HUDEP-2 (cell line): ENCODE results near the gene TCERG1L.
A peak's percentile ranks its signal among the peaks of the same experiment; 100 is the strongest.

Experiments
- DNase-seq, 76 experiments: peaks; one replicate each; lab custom pipeline; 2025; ENCODE audit not compliant: unreplicated experiment in 76 of 76; lab: John Stamatoyannopoulos, UW

The TCERG1L gene

DNA sequence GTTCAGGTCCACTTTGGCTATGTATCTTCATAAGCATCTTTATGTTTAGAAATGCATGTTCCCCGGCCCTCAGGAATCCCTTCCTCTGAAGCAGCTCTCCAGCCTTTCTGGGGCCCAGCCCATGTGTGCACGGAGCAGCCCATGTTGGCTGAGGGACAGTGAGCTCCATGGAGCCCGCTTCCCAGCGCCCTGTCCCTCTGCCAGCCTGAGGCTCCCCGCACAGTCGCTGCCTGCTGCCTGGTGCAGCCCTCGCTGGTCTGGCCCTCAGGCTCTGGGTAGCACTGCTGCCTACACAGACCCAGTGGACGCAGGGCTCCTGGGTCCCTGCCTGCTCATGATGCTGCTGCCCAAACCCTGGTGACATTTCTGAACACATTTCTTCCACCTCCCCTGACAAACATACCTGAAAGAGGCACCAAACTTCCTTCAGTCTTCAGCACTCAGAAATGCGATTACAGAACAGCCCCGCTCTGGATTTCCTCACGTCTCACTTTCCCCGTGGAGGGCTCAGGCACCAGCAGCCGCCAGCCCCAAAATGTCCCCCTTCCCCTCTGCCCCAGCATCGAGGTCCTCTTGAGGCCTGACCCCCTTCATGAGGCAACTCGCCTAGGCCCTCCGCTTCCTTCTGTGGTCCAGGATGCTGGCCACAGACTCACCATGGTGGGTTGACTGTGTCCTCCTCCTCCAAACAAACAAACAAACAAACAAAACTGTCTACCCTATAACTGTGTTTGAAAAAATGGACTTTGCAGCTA lies 5.0 kb upstream of the TCERG1L start:
- no peak for DNase-seq

DNA sequence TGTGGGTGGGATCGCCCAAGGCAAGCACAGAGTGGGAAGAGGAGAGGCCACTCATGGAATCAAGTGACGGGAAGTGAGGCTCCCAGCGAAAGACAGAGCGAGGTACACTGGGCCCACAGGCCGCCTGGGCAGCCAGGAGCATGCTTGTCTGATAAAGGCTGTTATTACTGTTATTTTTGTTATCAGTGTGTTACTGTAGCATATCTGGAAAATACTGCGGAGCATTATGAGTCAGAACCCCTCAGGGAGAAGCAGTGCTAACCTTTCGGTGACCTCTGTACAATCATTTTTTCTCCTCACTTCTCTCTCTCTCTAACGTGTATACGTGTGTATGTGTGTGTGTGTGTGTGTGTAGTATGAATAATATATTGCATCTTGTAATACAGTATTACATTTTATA lies 3.8 kb upstream of the TCERG1L start:
- DNase-seq, result peak in 9 of 76 experiments; percentile 2 to 55 (median 19)

DNA sequence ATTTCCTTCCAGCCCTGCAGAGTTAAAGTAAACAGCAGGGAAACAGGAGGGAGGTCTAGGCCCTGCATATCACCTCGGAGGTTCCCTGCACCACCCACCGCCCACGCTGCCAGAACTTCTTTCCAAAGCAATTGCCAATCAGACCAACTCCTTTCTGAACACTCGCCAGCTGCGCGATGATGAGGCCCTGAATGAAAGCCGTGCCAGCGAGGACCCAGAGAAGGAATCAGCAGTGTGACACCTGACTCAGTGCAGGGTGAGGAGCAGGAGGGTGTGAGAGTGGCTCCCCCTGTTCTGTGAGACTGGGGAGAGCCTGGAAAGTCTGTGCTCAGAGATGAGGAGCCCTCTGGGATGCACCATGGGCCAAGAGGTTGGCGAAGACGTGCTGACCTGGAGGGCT lies 3.3 kb upstream of the TCERG1L start:
- DNase-seq, result peak in 13 of 76 experiments; percentile 1 to 69 (median 36)

DNA sequence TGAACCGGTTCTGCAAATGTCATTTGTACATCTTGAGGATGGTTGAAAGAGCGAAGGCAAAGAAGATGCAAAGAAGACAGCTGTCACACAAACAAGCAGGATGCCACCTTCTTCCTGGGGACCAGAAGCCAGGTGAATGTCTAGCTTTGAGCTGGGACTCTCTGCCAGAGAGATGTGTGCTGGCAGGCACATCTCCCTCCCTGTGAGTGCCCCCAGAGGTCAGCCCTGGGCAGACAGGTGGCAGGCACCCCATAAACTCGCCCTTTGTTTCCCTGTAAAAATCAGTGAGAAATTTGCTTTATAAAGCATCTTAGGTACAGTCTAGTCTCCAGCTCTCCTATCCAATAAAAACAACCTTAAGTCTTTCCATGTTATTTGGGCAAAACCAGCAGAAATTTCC lies 2.6 kb upstream of the TCERG1L start:
- no peak for DNase-seq

DNA sequence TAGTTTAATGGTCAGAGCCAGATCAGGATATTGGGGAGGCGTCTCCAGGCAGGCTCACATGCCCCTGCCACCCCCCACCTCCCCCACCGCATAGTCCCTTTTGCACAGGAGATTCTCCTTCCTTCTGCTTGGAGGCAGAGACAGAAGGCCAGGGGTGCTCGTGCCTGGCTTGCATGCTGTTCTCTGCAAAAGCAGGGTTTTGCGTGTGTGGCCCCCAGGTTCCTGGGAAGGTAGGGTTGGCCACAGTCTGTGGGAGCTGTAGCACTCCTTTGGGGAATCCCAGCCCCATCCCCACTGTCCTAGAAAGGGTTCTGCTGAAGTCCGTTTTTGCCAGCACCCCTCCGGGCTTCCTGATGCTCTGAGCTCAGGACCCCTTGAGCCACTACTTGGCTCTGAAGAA lies 1.9 kb upstream of the TCERG1L start:
- DNase-seq, result no peak

DNA sequence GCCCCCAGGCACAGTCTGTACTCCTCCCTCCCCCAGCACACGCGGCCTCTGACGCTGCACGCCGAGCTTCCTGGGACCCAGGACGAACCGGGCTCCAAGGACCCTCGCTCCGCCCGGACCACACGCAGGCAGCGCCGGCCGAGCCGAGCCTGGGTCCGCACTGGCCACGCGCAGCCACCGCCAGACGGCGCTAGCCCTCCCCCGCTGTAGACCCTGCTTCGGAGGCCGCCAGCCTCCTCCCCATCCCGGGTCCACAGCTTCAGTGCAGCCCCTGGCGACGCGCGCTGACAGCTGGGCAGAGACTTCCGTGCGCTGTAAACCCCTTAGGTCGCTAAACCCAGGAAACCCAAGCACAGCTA lies 936 bp upstream of the TCERG1L start:
- no peak for DNase-seq

DNA sequence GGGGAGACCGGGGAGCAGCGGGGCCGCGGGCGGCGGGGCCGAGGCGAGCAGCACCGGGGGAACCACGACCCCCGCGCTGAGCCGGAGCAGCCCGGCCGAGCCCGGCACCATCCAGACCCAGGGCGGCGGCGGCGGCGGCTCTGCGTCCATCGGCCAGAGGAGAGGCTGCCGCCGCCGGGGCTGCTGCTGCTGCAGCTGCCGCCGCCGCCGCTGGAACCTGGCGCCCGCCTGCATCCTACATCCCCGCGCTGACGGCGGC lies 190 bp downstream of the TCERG1L start:
- no peak for DNase-seq

DNA sequence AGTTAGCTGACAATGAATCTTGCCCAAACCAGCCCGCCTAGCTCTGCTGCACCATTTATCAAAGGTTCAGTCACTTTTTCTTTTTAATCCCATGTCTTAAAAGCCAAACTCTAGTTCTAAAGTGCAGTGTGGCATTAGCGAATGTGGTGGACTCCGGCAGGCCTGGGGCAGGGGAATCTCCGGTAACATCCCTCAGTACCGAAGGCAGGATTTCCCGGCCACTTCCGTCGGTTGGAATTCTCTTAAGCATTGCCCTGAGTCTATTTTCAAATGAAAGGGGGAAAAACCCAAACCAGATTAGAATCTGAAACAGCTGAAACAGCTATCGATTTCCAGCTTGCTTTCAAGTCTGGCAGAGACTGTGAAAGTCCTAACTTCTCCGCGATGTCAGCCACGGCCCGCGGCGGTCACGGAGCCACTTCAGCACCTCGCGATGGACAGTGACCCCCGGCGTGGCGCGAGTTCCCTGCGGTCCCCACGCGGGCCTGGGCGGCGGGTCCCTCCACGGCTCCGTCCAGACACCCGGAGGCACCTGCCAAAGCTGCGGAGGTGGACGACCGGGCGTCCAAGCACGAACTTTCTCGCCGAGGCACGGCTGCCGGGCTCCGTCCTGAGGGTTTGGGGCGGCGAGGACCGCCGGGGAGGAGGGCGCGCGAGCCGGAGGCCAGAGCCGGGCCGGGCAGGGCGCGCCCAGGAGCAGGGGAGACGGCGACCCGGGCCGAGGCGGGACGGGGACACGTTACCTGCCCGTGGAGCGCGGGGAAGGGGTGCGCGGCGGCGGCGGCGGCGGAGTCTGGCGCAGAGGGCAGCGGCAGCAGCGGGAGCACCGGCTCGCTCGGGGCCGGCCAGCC lies 745 bp downstream of the TCERG1L start:
- DNase-seq, result no peak

DNA sequence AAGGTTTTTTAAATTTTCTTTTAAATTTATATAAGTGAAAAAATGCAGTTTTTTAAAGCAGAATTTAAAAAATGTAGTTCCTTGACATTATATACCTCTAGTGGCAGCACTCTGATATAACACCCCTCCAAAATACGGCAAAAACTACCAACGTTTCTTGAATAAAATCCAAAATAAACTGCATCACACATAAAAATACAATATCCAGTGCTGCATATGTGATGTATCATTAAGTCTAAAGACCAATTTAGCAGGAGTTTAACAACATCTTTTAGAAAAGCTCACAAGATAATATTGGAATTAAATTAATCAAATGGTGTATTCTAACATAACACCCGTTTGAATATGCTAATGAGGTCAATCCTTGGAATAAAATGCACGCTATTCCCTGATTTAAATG lies 1.4 kb downstream of the TCERG1L start:
- DNase-seq, result no peak

DNA sequence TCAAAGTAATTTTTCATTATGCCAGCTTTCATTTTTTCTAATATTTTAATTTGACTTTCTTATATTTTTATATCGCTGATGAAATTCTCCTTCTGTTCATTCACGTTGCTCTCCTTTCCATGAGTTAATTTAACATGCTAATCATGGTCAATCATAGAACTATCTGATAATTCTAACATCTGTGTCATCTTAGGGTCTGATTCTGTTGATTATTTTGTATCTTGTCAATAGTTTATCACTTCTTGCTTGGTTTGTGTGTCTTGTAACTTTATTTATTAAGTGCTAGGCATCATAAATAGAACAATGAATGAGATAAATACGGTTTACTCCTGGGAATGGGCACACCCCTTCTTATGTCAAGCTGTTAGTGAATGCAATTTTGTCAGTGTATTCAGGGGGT lies 11.0 kb downstream of the TCERG1L start:
- no peak for DNase-seq

DNA sequence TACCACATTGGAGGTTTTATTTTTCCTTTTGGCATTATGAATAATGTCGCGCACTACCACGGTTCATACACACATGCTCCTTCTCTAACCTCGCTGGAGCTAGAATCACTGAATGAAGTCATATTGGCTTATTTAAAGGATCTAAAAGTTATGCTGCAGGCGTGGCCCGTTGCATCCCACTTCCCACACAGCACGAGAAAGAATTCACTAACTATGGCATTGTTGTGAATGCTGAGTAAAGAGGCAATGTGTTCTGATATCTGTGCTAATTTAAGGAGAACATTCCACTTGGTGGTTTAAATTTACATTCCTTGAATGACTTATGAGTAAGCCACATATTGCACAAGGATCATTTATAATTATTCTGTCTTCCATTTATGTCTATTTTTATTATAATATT lies 20.7 kb downstream of the TCERG1L start:
- no peak for DNase-seq

DNA sequence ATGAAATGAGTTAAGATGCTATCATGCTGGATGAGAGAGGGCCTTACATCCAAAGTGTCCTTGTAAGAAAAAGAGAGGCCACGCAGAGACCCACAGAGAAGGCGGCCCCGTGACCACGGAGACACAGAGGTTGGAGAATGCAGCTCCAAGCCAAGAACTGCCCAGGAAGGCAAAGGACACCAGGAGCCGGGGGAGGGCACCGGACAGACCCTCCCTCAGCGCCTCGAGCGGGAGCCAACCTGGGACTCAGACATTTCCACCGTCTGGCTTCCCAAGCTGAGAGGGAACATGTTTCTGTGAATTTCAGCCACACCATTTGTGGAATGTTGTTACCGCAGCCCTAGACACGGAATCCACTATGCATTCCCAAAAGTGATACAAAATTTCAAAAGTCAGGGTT lies 22.9 kb downstream of the TCERG1L start:
- DNase-seq, result no peak

DNA sequence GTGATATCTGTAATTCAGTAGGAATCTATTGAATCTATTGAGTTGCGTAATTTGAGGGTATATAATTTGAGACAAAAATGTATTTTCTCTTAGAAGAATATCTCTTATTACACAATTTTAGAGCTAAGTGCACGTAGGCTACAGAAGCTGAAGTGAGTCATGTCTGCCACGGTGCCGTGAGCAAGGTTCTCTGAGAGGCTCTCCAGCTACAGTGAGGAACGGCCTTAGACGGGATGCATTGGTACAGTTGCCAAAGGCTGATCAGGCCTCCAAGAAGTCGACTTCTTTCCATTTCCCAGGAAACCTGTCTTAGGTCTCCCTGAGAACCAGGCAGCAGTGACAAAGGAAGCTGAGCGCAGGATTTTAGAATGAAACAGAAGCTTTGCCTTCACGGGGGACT lies 28.6 kb downstream of the TCERG1L start:
- no peak for DNase-seq

DNA sequence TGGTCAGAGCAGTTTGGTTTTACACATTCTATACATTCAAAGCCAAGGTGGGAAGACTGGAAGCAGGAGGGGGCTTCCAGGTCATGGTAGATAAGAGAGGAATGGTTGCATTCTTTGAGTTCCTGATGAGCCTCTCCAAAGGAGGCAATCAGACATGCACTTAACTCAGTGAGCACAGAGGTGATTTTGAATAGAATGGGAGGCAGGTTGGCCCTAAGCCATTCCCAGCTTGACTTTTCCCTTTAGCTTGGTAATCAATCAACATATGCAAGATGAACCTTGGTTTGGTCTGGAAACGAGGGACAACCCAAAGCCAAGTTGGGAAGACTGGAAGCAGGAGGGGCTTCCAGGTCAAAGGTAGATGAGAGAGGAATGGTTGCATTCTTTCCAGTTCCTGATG lies 31.4 kb downstream of the TCERG1L start:
- DNase-seq, result no peak

DNA sequence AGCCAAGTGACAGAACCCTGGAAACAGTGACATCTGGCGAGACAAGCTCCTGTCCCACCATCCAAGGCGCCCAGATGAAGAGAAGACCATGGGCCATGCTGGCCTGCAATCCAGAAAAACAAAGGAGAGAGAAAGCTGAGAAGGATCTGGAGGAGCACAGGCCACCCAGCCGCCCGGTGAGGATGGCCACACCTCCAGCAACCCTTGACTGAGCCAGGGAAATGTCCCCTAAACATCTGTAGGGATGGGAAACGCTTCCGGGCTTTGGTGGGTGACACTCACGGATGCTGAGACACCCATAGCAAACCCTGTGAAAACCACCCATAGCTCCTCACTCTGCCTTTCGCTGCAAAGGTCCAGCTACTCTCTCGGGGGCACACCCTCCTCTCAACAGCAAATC lies 32.0 kb downstream of the TCERG1L start:
- DNase-seq, result no peak

DNA sequence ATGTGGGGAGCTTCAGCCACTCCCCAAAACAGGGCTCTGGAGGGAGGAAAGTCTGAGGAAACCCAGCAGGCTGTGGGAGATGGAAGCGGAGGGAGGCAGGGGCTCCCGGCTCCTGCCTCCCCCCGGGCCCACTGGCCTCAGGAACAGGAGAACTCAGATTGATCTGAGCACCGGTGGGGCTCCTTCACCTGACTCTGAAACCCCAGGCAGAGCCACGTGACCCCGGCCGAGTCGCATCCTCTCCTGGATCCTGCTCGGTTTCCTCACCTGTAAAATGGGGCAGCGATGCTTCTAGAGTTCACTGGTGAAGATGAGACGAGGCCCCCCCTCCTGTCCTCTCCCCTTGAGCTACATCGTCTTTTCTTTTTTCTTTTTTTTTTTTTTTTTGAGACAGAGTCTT lies 33.6 kb downstream of the TCERG1L start:
- DNase-seq, result no peak

DNA sequence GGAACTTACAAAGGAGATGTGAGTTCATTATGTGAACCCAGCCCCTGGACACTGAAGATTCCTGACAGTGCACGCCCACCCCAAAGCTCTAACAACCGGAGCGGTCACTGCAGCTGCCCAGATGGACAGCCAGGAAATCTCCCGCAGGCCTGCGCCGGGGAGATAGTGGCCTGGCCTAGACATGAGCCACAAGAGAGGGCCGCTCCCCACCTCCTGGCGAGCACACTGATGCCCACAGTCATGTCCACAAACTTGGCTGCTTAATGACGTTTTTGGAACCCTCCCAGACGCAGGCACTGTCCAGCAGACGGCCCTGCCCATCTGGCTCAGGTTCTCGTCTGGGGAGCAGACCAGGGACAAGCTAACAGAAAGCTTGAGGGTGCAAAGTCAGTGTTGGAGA lies 34.2 kb downstream of the TCERG1L start:
- no peak for DNase-seq

DNA sequence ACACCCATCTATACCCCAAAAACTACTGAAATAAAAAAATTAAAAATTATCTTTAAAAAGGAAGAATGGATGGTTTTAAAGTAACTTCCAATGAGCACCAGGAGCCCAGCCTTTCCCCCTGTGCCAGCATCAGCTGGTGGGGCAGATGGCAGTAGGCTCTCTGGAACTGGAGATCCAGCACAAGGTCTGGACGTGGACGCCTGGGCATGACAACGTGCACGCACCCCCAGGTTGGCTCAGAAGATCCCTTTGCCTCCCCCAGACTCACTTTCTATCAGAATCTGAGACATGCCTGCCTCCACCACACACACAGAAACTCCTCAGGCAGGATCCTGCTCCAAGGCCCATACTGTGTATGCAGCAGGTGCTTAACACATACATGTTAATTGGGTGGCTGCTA lies 35.8 kb downstream of the TCERG1L start:
- DNase-seq, result no peak

DNA sequence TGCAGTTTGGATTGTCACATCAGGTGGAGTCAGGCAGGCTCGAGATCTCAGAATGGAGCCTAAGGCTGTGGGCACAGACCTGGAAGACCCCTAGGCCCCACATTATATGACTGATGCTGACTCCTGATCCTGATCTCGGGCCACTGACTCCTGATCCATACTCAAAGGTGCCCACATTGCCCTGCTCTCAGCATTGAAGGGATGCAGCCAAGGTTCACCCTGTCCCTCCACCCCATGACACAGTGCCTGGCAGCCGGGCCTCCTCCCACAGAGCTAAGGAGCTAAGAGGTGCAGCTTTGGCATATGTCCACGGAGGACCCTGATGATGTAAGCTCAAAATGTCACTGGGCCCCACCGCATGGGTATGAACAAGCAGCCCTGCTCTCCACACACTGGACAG lies 36.6 kb downstream of the TCERG1L start:
- no peak for DNase-seq

DNA sequence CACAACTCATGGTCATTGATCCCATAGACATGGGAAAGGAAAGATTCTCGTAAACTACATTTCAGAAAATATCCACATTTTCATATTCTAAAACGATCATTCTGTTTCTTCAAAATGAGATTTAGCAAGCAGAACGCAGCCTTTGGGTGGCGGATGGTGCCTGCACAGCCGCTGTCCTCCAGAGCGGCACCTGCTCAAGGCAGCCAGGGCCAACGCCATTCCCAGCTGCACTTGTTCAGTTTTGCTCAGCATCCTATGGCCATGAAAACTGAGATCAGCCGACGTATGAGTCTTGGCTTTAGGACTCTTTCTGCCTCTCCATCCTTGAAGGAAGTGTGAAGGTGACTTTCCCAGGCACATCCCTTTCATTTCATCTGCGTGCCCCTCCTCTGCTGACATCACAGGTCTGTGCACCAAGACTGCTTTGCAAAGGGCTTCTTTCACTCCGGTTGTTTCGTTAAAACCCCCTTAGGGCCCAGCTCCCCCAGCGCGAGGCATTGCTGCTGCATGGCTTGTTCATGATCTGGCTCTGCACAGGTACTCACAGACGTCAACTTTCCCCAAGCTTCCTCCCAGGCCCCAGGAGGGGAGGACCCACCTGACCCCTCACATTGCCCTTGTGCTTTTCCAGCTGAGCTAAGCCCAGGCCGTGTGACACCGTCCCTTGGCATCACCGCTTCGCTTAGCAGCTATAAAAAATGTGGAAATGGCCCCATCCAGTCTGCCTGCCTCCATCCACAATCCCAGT lies 37.2 kb downstream of the TCERG1L start:
- DNase-seq, result no peak

DNA sequence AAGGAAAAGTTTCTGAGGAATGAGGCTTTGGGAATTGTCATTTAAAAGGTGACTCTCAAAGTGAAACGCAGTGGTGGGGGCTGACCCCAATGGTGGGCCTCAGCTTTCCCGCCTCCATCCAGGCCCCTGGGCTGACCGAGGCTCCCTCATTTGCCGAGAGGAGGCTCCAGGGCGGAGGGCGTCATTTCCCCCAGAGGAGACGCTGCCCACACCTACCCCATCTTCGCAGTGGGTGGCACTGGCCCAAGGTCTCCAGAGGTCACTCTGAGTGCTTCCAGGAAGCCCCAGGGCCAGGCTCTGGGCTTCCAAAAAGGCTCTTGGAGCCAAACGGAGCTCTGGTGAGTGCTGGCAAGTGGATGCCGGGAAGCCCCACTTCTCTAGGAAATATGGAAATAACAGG lies 38.0 kb downstream of the TCERG1L start:
- no peak for DNase-seq

DNA sequence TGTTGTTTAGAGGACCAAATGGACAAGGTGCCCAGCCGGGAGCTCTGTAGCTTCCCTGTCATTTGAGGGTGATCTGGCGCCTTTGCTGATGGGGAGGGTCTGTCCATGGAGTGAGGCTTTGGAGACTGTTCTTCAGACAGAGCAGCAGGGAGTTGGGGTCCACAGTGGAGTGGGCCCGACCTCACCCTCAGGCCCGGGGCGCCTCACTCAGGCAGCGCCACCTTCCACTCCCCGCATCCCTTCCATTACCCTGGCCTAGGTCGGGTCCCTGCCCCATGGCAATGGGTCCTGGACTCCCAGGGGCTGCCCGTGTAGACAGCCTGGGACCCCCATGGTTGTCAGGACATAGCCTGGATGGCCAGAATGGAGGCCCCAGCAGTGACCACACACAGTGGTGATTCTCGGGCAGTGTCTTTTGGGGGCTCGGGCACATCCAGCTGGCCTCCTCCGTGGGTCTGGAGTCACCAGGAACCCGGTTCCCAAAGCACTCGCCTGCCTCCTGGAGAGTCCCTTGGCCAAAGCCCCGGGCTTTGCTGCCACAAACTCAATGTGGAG lies 38.5 kb downstream of the TCERG1L start:
- DNase-seq, result no peak
